SK-N-DZ (cell line): ENCODE measurements around the gene RNF212. TPM values are rescaled to one million over a fixed set of nuclear protein-coding genes. Genes with fewer than 3 reads are reported as not detected.
"Not testable (repeated sequence)": the region's sequence is repeated elsewhere in the genome, so short reads cannot be mapped to it uniquely, and the experiment has no call there.

Experiments
- DNase-seq: peaks from one replicate; pipeline ENCODE4 v3.0.0-alpha.2; 2015; ENCODE audit warnings: low spot score
- polyA plus RNA-seq, 2 experiments: library from polyadenylated mRNA; depleted of rRNA; stranded (reverse); fragments of >200 nt; gene quantifications; 2 replicates each; pipeline ENCODE4 v1.2.3, GENCODE V29; 2014

RNF212 gene, protein sequence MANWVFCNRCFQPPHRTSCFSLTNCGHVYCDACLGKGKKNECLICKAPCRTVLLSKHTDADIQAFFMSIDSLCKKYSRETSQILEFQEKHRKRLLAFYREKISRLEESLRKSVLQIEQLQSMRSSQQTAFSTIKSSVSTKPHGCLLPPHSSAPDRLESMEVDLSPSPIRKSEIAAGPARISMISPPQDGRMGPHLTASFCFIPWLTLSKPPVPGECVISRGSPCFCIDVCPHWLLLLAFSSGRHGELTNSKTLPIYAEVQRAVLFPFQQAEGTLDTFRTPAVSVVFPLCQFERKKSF
- not detected in 2 replicates for polyA plus RNA-seq (2014; cell fraction: cytosol; rRNA removed)
- not detected in 2 replicates for polyA plus RNA-seq (2014; cell fraction: nucleus; rRNA removed)

GRCh38 chr4:1113311-1114009 is at the start of gene RNF212:
Gene RNF212, minus strand, starts transcription at chr4:1113564. Its CDS starts 100 bp downstream, at chr4:1113464.
- no peak for DNase-seq

- no peak for DNase-seq
These were observed 47.0 kb upstream of the RNF212 start for GRCh38 chr4:1160351-1160750.

GRCh38 chr4:1156069-1156468 is 42.7 kb upstream of the RNF212 start:
- no peak for DNase-seq

DNA sequence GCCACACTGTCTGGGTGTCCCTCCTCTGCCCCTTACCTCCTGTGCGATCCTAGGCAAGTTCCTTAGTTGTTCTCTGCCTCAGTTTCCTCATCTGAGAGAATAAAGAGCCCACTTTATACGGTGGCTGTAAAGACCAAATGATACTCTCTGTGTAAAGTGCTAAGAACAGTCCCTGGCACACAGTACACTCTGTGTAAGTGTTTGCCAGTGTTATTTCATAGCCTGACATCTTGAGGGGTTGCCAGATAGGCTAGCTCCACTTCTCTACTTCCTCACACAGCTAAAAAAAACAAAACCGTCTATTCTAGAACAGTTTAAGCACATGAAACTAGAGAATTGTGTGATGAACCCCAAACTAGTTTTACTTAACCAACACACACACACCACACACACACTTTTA is 42.0 kb upstream of the RNF212 start:
- no peak for DNase-seq

DNA sequence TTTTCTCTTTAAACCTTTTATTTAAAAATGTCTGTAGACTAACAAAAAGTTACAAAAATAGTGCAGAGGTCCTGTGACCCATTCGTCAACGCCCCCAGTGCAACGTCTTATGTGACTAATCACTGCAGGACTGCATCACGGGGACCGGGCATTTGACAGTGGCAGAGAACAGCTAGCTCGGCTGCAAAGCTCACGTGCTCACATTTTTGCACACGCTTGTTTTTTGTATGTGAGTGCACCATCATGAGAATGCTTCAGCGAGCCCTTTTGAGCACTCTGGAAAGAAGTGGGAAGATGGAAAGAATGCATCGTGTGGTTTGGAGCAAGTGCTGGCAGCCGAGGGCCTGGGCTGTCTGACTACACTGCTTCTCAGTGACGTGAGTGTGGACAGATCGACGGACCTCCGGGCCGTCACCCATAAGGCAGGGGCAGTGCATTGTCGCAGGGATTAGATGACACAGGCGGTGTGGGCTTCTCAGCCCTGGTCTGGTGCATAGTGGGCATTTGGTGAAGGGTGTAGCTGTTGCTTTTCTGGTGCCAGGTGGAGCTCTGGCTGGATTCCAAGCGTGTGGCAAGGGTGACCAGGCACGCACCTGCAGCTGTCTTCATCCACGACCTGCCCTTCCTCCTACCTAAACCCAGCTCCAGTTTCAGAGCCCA is 41.3 kb upstream of the RNF212 start:
- DNase-seq = no peak

DNA sequence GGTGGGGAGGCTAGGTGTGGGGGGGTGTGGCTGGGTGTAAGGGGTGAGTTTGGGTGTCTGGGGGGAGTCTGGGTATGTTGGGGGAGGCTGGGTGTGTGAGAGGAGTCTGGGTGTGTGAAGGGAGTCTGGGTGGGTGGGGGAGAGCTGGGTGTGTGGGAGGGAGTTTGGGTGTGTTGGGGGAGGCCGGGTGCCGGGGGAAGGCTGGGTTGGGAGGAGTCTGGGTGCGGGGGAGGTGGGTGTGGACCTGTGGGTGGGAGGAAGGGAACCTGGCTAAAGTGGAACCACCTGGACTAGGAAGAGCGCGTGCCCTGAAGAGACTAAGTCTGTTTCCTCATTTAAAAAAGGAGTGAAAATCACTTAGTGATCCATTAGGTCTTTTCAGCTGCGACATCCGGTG is 40.8 kb upstream of the RNF212 start:
- DNase-seq = no peak

DNA sequence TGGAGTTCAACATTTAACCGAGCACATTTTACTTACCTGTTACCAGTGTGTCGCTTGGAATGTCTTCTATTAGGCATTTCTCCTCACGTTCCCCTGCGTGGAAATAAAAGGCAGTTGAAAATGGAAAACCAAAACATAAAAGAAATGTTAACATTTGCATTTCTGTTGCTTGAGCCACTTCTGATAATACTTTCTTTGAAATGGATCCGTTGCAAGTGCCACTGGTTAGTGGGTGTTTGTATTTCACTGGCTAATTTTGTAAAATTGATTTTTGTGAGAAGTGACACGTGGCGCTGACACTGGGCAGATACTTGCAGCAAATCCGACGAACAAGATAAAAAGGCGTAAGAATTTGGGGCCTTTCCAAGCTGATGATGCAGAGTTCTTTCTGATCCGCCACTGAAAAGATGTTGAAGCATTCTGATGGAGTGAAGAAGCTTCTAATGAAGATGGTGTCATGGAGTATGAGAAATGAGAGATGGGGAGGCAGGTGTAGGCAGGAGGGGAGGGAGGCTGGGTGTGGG is 40.3 kb upstream of the RNF212 start:
- DNase-seq = no peak

DNA sequence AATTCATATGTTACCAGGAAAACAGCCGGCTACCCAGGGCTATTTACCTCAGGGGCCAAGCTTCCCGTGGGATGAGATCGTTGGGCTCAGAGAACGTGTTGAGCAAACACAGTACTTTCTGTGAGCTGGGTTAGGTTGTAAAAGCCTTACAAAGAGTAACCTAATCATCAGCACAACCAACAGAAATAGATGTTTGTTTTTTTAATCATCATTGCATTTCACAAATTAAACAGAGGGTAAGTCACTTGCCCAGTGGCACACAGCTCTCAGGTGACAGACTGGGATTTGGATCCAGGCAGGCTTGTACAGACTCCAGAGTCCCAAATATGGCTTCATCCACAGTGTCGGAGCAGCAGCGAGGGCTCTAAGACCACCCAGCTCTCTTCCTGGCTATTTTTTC is 38.9 kb upstream of the RNF212 start:
- no peak for DNase-seq

GRCh38 chr4:1151541-1151940 is 38.2 kb upstream of the RNF212 start:
- no peak for DNase-seq

DNA sequence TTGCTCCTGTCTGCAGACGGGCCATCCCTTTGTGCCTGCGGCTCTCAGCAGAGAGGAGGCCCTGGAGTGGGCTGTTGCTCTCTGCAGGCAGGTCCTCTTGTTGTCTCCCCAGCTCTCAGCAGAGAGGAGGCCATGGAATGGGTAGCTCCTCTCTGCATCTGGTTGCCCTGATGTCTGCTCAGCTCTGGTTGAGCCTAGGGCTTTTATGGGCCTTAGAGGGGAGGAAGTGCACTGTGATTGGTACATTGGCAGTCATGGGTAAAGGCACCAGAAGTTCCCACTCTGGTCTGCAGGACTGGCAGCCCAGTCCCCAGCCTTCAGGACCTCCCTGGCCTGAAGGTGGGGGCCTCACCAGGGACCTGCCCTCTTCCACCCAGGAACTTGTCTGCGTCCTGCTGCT is 37.5 kb upstream of the RNF212 start:
- DNase-seq = no peak

DNA sequence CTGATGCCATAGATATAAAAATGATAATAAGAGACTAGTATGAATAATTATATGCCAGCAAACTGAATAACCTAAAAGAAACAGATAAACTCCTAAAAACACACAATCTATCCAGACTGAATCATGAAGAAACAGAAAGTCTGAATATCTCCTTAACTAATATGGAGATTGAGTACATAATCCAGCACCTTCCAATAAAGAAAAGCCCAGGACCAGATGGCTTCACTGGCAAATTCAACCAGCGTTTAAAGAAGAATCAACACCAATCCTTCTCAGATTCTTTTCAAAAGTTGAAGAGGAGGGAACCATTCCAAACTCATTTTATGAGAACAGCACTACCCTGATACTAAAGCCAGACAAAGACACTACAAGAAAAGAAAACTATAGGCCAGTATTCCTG is 26.5 kb upstream of the RNF212 start:
- no peak for DNase-seq

DNA sequence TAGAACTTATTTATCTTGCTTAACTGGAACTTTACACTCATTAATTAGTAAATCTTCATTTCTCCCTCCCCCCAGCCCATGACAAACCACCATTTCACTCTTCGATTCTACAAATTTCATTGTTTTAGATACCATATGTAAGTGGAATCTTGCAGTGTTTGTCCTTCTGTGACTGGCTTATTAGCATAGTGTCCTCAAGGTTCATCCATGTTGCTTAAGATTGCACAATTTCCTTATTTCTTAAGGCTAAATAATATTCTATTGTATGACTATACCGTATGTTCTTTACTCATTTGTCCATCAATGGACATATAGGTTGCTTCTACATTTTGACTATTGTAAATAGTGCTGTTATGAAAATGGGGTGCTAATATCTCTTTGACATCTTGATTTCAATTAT is 24.5 kb upstream of the RNF212 start:
- DNase-seq = no peak

DNA sequence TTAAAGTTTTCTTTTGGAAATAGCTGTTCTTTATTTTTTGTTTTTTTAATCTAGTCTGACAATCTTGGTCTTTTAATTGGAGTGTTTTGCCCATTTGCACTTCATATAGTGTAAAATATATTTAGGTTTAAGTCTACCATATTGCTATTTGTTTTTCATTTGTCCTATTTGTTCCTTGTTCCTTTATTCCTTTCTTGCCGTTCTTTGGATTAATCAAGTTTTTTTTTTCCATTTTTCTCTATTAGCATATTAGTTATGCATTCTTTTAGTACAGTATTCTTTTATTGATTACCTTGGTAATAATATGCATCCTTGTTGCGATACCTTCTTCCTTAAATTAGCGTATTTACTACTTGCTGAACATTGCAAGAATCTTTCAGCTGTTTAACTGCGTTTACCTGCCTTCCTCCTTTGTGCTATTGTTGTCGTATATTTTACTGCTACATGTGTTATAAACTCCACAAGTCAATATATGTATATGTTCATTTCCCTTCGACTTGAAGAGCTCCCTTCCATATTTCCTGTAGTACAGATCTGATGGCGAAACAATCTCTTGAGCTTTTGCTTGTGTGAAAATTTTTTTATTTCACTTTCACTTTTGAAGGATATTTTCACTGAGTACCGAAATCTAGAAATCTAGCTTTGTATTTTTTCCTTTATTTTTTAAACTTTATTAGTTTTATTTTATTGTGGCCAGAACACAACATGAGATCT is 23.9 kb upstream of the RNF212 start:
- no peak for DNase-seq

GRCh38 chr4:1136048-1136447 is 22.7 kb upstream of the RNF212 start:
- DNase-seq = peak; percentile 7

- DNase-seq = no peak
These were observed 19.7 kb upstream of the RNF212 start for GRCh38 chr4:1133033-1133432.

GRCh38 chr4:1130316-1131186 is 17.2 kb upstream of the RNF212 start:
- DNase-seq = peak; percentile 57

- no peak for DNase-seq
These were observed 13.1 kb upstream of the RNF212 start for GRCh38 chr4:1126506-1126905.

- DNase-seq = not testable (repeated sequence)
These were observed 12.1 kb upstream of the RNF212 start for GRCh38 chr4:1125466-1125865.

DNA sequence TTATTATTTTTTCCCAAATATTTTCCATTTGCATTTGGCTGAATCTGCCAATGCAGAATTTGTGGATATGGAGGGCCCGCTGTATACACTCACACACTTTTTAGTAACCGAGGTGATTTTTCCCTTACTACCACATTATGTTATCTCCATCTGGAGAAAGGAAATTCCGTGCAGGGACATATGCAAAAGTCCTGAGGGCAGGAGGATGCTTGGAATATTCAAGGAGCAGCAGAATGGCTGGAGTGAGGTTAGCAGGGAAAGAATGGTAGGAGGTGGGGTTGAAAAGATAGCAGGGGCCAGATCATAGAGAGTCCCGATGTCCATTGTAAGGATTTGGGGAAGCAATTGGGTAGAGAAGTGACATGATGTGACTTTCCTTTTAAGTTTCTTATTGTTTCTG is 11.5 kb upstream of the RNF212 start:
- no peak for DNase-seq

DNA sequence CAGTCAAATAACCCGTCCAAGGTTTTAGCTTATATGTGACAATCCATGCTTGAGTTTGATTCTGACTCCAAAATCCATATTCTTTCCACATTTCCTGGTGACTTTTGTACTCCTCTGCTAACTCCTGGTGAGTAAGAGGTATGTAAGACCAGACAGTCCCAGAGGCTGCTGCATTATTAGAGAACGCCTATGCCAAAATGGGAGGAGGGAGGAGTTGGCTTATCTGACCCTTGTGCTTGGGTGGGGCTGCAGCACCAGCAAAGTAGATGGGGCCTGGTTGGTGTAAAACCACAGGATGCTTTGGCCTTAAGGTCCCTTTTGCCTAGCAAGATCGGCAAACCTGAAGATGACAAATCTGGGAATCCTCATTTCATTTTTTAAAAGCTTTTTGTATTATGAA is 9.1 kb upstream of the RNF212 start:
- no peak for DNase-seq

GRCh38 chr4:1116838-1117237 is 3.5 kb upstream of the RNF212 start:
- no peak for DNase-seq
